Measurements from ENCODE around the gene SETDB2. TPM values are rescaled to one million over a fixed set of nuclear protein-coding genes. Genes with fewer than 3 reads are reported as not detected.

The SETDB2 gene
- total and polyA plus RNA-seq, 9 donors: 6.7 to 11.0 (median 7.7) TPM

DNA sequence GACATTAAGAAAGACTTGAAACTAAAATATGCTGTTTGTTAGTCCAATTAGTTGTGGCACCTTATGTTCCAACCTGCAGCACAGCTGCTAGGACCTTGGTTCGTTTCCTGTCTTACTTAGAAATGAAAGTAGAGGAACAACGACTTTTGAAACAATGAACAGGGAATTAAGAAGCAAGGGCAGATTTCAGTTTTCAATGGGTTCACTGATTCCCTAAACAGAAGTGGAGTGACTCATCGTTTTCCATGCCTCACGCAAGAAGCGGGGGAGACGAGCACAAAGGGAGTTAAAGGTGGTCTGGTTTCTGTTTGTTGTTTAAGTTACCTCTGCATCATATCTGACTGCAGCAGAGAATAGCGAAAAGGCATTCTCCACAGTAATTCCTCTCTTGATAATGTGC lies 96.5 kb downstream of the SETDB2 start:
- 68% methylated on average over 3 of the region's 7 CpGs for WGBS (ENCODE audit: insufficient coverage)
- peak overlapping the region; percentile 49 for H3K27ac ChIP-seq (ENCODE audit: low read length)
- H3K4me3 ChIP-seq (ENCODE audit: low read length): no peak overlapping the region
- no peaks in the 10 kb centered on the region for H3K4me1 ChIP-seq (ENCODE audit: control insufficient read depth, insufficient read depth, low read length)
- H3K9me3 ChIP-seq (replicated peaks; ENCODE audit: control insufficient read depth, low read depth, low read length): no peaks in the 10 kb centered on the region
- DNase-seq: peak; percentile 16
- H3K36me3 ChIP-seq (ENCODE audit: control insufficient read depth, insufficient read depth, low read length): peaks cover 4% of the 10 kb centered on the region
- no peaks in the 10 kb centered on the region for H3K27me3 ChIP-seq (ENCODE audit: control insufficient read depth, insufficient read depth, low read length)

DNA sequence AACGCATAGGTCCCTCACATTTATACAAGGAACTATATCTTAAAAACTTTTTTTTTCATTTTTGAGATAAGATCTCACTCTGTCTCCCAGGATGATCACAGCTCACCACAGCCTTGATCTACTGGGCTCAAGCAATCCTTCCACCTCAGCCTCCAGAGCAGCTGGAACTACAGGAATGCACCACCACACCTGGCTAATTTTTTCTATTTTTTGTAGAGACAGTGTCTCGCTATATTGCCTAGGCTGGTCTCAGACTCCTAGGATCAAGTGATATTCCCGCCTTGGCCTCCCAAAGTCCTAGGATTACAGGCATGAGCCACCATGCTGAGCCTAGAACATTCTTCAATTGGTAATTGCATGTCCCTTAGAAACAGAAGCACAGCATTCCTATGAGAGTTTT lies 99.6 kb downstream of the SETDB2 start:
- WGBS (ENCODE audit: insufficient coverage): no CpG with 5 or more reads among the region's 3 CpGs
- Histone ChIP-seq H3K27ac (ENCODE audit: low read length) (no peak overlapping the region), H3K36me3 (ENCODE audit: control insufficient read depth, insufficient read depth, low read length) (peaks cover 16% of the 10 kb centered on the region), H3K27me3 (ENCODE audit: control insufficient read depth, insufficient read depth, low read length) (no peaks in the 10 kb centered on the region), H3K4me1 (ENCODE audit: control insufficient read depth, insufficient read depth, low read length) (no peaks in the 10 kb centered on the region), H3K4me3 (ENCODE audit: low read length) (no peak overlapping the region), H3K9me3 (replicated peaks; ENCODE audit: control insufficient read depth, low read depth, low read length) (no peaks in the 10 kb centered on the region)
- DNase-seq: no peak

Other genes with a start within 250 kb of the SETDB2 start
- gene MLNR, start 223.9 kb upstream of the SETDB2 start, total RNA-seq: not detected
- under 1 TPM in 1 of 8 donors, not detected in 7; 0.10 TPM for gene MLNR, start 223.9 kb upstream of the SETDB2 start, polyA plus RNA-seq (ENCODE audit: insufficient read depth in 1 of 8, insufficient read length in 8 of 8, low replicate concordance in 1 of 8)
- gene CDADC1, start 196.3 kb upstream of the SETDB2 start, total RNA-seq: 6.3 TPM
- 10 to 100 TPM in 2 of 8 donors, 1 to 10 TPM in 6; 6.8 to 12.3 (median 9.1) TPM for gene CDADC1, start 196.3 kb upstream of the SETDB2 start, polyA plus RNA-seq (ENCODE audit: insufficient read depth in 1 of 8, insufficient read length in 8 of 8, low replicate concordance in 1 of 8)
- gene CAB39L, start 210 bp upstream of the SETDB2 start, total RNA-seq: 4.3 TPM
- gene CAB39L, start 210 bp upstream of the SETDB2 start, polyA plus RNA-seq (ENCODE audit: insufficient read depth in 1 of 8, insufficient read length in 8 of 8, low replicate concordance in 1 of 8): 1 to 10 TPM; 3.5 to 6.1 (median 4.5) TPM
- 15.6 TPM for gene PHF11, start 51.7 kb downstream of the SETDB2 start, total RNA-seq
- gene PHF11, start 51.7 kb downstream of the SETDB2 start, polyA plus RNA-seq (ENCODE audit: insufficient read depth in 1 of 8, insufficient read length in 8 of 8, low replicate concordance in 1 of 8): 10 to 100 TPM; 13.7 to 26.7 (median 19.2) TPM
- 10.8 TPM for gene RCBTB1, start 141.3 kb downstream of the SETDB2 start, total RNA-seq
- 10 to 100 TPM; 16.4 to 24.9 (median 19.7) TPM for gene RCBTB1, start 141.3 kb downstream of the SETDB2 start, polyA plus RNA-seq (ENCODE audit: insufficient read depth in 1 of 8, insufficient read length in 8 of 8, low replicate concordance in 1 of 8)
- gene ARL11, start 184.2 kb downstream of the SETDB2 start, total RNA-seq: 0.58 TPM
- gene ARL11, start 184.2 kb downstream of the SETDB2 start, polyA plus RNA-seq (ENCODE audit: insufficient read depth in 1 of 8, insufficient read length in 8 of 8, low replicate concordance in 1 of 8): under 1 TPM; 0.23 to 0.83 (median 0.38) TPM
- 26.1 TPM for gene EBPL, start 247.2 kb downstream of the SETDB2 start, total RNA-seq
- 10 to 100 TPM; 16.4 to 34.2 (median 25.7) TPM for gene EBPL, start 247.2 kb downstream of the SETDB2 start, polyA plus RNA-seq (ENCODE audit: insufficient read depth in 1 of 8, insufficient read length in 8 of 8, low replicate concordance in 1 of 8)